Heart right ventricle (tissue), 16 donors: ENCODE results near the gene LUZP2. TPM values are rescaled to one million over a fixed set of nuclear protein-coding genes. Genes with fewer than 3 reads are reported as not detected.

ENCODE experiments used
- ATAC-seq, 8 donors: fragments of 200-7000 bp; cut with Tn5 transposase; one replicate each; pipeline ENCODE4 v1.9.1; 2020; ENCODE audit warnings: mild to moderate bottlenecking in 8 of 8, moderate library complexity in 8 of 8, moderate number of reproducible peaks in 1 of 8
- DNase-seq, 2 donors: peaks; one replicate each; pipeline ENCODE4 v3.0.0-alpha.2; 2020
- H3K27ac ChIP-seq, 10 donors: fragments of 200-600 bp; sonication (generic) in 2 of 10; one replicate each; pipeline versions ENCODE4 v1.5.0 to v1.8.0; 2020 to 2022; ENCODE audit warnings: mild to moderate bottlenecking in 3 of 10
- H3K27me3 ChIP-seq, 7 donors: fragments of 200-600 bp; one replicate each; pipeline ENCODE4 v1.8.0; 2021 to 2022; ENCODE audit warnings: mild to moderate bottlenecking in 2 of 7
- H3K36me3 ChIP-seq, 9 donors: fragments of 200-600 bp; sonication (generic) in 1 of 9; one replicate each; pipeline versions ENCODE4 v1.5.0 to v1.8.0; 2020 to 2022; ENCODE audit warnings: mild to moderate bottlenecking in 2 of 9
- H3K4me1 ChIP-seq, 9 donors: fragments of 200-600 bp; sonication (generic) in 1 of 9; one replicate each; pipeline versions ENCODE4 v1.5.0 to v1.8.0; 2020 to 2022; ENCODE audit warnings: mild to moderate bottlenecking in 4 of 9
- H3K4me3 ChIP-seq, 10 donors: fragments of 200-600 bp; sonication (generic) in 2 of 10; one replicate each; pipeline versions ENCODE4 v1.5.0 to v1.8.0; 2020 to 2022; ENCODE audit warnings: mild to moderate bottlenecking in 7 of 10, moderate library complexity in 2 of 10
- H3K9me3 ChIP-seq, 11 donors: fragments of 200-600 bp in 10 of 11; sonication (generic) in 2 of 11; one replicate each; pipeline versions ENCODE4 v1.5.0 to v1.8.0; 2013 to 2022; ENCODE audit warnings: mild to moderate bottlenecking in 2 of 11, control low read depth in 1 of 11, moderate library complexity in 1 of 11
- CTCF ChIP-seq, 9 donors: fragments of 200-600 bp; sonication (generic) in 2 of 9; IDR thresholded peaks; one replicate each; pipeline versions ENCODE4 v1.5.0 to v1.8.0; 2021 to 2022; ENCODE audit warnings: antibody characterized with exemption in 9 of 9, mild to moderate bottlenecking in 5 of 9, moderate library complexity in 1 of 9
- WGBS, 2 donors: extraction: QIAGEN DNeasy Blood & Tissue Kit; methylation state at CpG; one replicate each; pipeline ENCODE4 v1.1.7; 2013; ENCODE audit warnings: inconsistent platforms in 1 of 2; 5-methylcytosine and 5-hydroxymethylcytosine counted together
- intact Hi-C, 10 donors: fragments of 100-400 bp; cut with DNase I; formaldehyde crosslinking; loops; one replicate each; pipeline versions ENCODE4 v1.11.1 to v1.14.2; 2022
- polyA plus RNA-seq, 2 donors: library from polyadenylated mRNA; stranded (reverse); fragments of 200-250 nt; gene quantifications; one replicate each; pipeline ENCODE4 v1.2.3, GENCODE V29; 2013
- total RNA-seq, 10 donors: library from RNA; stranded (reverse); fragmentation: NEBNext Ultra II Directional in 3 of 10; extraction: Animal tissue kit (Norgen Biotek cat#: 25700) in 3 of 10; gene quantifications; one replicate each; pipeline versions ENCODE4 v1.2.1 to v1.2.4, GENCODE V29; 2021 to 2023
- donor health status: Arrhythmogenic right ventricular cardiomyopathy.
- donor health status: ischemic (EF 13 %, LVEDD 7.1; RV severe dilation, severe dysfunction).
- donor health status: healthy with polysubstance abuse.
- donor health status: DM: no; HTN: yes; CAD: no.
- donor health status: DM: no; HTN: no; CAD: no.
- donor health status: ischemic (EF 25% LVEDD 6.9; RV normal size, moderate dysfunction).
- donor health status: ischemic (EF 25% LVEDD 5.7; RV mildly dilated, moderate dysfunction).
- donor health status: healthy.
- donor health status: DM: yes; HTN: yes; CAD: no.
- donor health status: Ischemic cardiomyopathy.
- donor health status: ischemic (EF 35%, LVEDD 5.7; RV mildly dilated, moderate dysfunction).
- donor health status: nonischemic (EF 11% LVEDD 7.7; RV severe dilation, severe dysfunction).
- donor health status: DM: yes; HTN: yes; CAD: no.
- donor health status: PGD.
- donor health status: ischemic (EF 29% LVEDD 5.4; RV normal size, mild dysfunction).
- donor health status: nonischemic (EF 23%, LVEDD 6.1; RV moderate dilation, normal function).

Gene LUZP2
- total and polyA plus RNA-seq, 12 donors, result 0.07 to 0.46 (median 0.18) TPM; not detected in 6

GRCh38 chr11:24747275-24748251, 250.7 kb downstream of the LUZP2 start:
- TF ChIP-seq CTCF (IDR thresholded peaks at IDR 0.05), result no peak
- no peak overlapping the region for H3K27ac ChIP-seq
- H3K9me3 ChIP-seq, result no peaks in the 10 kb centered on the region
- peak in 1 of 2 donors; percentile 5 for DNase-seq
- no peaks in the 10 kb centered on the region for H3K4me1 ChIP-seq
- intact Hi-C loops, result no loop called here
- 78% methylated on average over 5 of the region's 5 CpGs for WGBS, 2 donors
- ATAC-seq, result peak in 1 of 8 donors; percentile 50
- no peaks in the 10 kb centered on the region for H3K27me3 ChIP-seq
- no peak overlapping the region for H3K4me3 ChIP-seq
- no peaks in the 10 kb centered on the region for H3K36me3 ChIP-seq

GRCh38 chr11:24748261-24748660, 251.4 kb downstream of the LUZP2 start:
- Histone ChIP-seq H3K27ac (no peak overlapping the region), H3K4me1 (no peaks in the 10 kb centered on the region), H3K4me3 (no peak overlapping the region), H3K36me3 (no peaks in the 10 kb centered on the region), H3K27me3 (no peaks in the 10 kb centered on the region), H3K9me3 (no peaks in the 10 kb centered on the region)
- intact Hi-C loops, result no loop called here
- DNase-seq (no peak), ATAC-seq (no peak)
- TF ChIP-seq CTCF (IDR thresholded peaks at IDR 0.05), result no peak
- WGBS, 2 donors, result 66 to 88% methylated on average over 7 of the region's 7 CpGs

- Histone ChIP-seq H3K9me3 (no peaks in the 10 kb centered on the region), H3K36me3 (no peaks in the 10 kb centered on the region), H3K27me3 (no peaks in the 10 kb centered on the region), H3K27ac (no peak overlapping the region), H3K4me1 (no peaks in the 10 kb centered on the region), H3K4me3 (no peak overlapping the region)
- TF ChIP-seq CTCF (IDR thresholded peaks at IDR 0.05), result no peak
- ATAC-seq (no peak), DNase-seq (no peak)
- intact Hi-C loops, result no loop called here
These were observed 257.6 kb downstream of the LUZP2 start for GRCh38 chr11:24754406-24754805.

- 86 to 90% methylated on average over 7 of the region's 7 CpGs for WGBS, 2 donors
- H3K27ac ChIP-seq, result no peak overlapping the region
- H3K9me3 ChIP-seq, result no peaks in the 10 kb centered on the region
- no peak overlapping the region for H3K4me3 ChIP-seq
- no peak for ATAC-seq
- intact Hi-C loops, result no loop called here
- H3K27me3 ChIP-seq, result no peaks in the 10 kb centered on the region
- no peaks in the 10 kb centered on the region for H3K36me3 ChIP-seq
- no peak for DNase-seq
- no peak for TF ChIP-seq CTCF (IDR thresholded peaks at IDR 0.05)
- H3K4me1 ChIP-seq, result no peaks in the 10 kb centered on the region
These were observed 258.5 kb downstream of the LUZP2 start for GRCh38 chr11:24755260-24755839.
